Medulla oblongata (tissue), 1 donor: ENCODE results near the gene NT5E.
"Not testable (repeated sequence)": the region's sequence is repeated elsewhere in the genome, so short reads cannot be mapped to it uniquely, and the experiment has no call there.

Source experiments
- DNase-seq: peaks from one replicate; pipeline ENCODE4 v3.0.0-alpha.2; 2015; ENCODE audit errors: extremely low spot score

NT5E gene

GRCh38 chr6:85493389-85493788 lies 43.5 kb downstream of the NT5E start:
- DNase-seq = no peak

- no peak for DNase-seq
Measured at GRCh38 chr6:85494547-85495536, 45.0 kb downstream of the NT5E start.

GRCh38 chr6:85496009-85496579 lies 46.2 kb downstream of the NT5E start:
- no peak for DNase-seq

- no peak for DNase-seq
Measured at GRCh38 chr6:85496856-85497255, 47.0 kb downstream of the NT5E start.

GRCh38 chr6:85498596-85499258 lies 48.8 kb downstream of the NT5E start:
- DNase-seq = no peak

DNA sequence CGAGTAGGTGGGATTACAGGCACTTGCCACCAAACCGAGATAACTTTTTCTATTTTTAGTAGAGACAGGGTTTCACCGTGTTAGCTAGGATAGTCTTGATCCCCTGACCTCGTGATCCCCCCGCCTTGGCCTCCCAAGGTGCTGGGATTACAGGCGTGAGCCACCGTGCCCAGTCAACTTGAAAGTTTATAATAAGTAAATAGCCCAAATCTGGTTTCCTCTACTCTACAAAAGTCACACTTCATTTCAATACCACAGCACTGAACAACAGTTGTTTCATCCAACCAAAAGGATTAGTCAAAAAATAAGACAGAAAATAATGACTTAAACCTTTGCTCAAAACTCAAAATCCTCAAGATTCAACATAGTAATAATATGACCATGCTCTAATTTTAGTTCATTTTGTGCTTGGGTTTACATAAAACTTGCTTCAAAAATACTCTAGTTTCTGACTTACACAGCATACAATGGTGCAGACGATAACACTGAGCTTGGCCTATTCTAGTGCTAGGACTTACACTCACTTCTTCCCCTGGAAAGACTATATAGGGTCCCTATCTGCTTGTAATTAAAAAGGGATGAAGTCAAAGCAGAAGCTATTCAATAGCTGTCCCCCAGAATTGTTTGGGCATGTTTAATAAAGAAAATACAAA lies 56.7 kb downstream of the NT5E start:
- DNase-seq = no peak

GRCh38 chr6:85516168-85516567 lies 66.3 kb downstream of the NT5E start:
- DNase-seq = no peak

GRCh38 chr6:85524281-85524680 lies 74.4 kb downstream of the NT5E start:
- DNase-seq = not testable (repeated sequence)

- no peak for DNase-seq
Measured at GRCh38 chr6:85537055-85537494, 87.2 kb downstream of the NT5E start.

- DNase-seq = no peak
Measured at GRCh38 chr6:85544776-85545175, 94.9 kb downstream of the NT5E start.
